Tibial nerve (tissue), 3 donors: ENCODE data around the gene PALM.
A peak's percentile ranks its signal among the peaks of the same experiment; 100 is the strongest.

ENCODE experiments used
- POLR2A ChIP-seq, 2 donors: fragments of 450-650 bp; IDR thresholded peaks; one replicate each; pipeline ENCODE4 v1.6.1; 2017; ENCODE audit warnings: antibody characterized with exemption in 2 of 2, mild to moderate bottlenecking in 2 of 2, moderate library complexity in 2 of 2
- TF ChIP-seq, protein P1 (sequence below), 5 experiments: fragments of 200-600 bp in 3 of 5; fragments of 450-650 bp in 2 of 5; sonication (generic) in 3 of 5; IDR thresholded peaks; one replicate each; pipeline ENCODE4 v1.5.1; 2016 to 2019; ENCODE audit warnings: antibody characterized with exemption in 5 of 5, mild to moderate bottlenecking in 3 of 5, moderate library complexity in 2 of 5

DNA sequence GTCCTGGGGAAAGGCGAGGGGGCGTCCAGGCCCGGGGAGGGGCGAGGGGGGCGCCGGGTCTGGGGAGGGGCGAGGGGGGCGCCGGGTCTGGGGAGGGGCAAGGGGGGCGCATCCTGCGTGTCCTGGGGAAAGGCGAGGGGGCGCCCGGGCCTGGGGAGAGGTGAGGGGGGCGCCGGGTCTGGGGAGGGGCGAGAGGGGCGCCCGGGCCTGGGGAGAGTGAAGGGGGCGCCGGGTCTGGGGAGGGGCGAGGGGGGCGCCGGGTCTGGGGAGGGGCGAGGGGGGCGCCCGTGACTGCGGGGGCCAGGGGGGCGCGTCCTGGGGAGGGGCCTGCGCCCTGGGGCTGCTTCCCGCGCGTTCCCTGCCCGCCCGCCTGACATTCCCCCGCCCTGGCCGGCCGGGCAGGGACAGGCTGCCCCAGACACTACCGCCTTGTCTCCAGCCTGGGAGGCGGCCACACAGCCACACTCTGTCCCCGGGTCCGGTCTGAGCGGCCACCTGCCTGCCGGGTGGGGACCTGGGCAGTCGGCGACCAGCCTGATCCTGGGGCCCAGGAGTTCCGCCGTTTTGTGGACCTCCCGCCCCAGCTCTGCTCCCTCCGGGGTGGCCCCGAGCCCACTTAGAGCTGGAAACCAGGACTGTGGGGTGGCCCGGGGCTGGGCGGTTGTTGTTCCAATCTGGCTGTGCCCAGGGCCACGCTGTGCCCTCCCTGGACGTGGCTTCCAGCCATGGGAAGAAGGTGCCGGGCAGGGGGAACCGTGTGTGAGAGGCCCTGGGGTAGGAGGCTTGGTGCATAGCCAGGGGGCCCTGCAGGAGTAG is 11.8 kb downstream of the PALM start:
- TF ChIP-seq, protein P1, sequence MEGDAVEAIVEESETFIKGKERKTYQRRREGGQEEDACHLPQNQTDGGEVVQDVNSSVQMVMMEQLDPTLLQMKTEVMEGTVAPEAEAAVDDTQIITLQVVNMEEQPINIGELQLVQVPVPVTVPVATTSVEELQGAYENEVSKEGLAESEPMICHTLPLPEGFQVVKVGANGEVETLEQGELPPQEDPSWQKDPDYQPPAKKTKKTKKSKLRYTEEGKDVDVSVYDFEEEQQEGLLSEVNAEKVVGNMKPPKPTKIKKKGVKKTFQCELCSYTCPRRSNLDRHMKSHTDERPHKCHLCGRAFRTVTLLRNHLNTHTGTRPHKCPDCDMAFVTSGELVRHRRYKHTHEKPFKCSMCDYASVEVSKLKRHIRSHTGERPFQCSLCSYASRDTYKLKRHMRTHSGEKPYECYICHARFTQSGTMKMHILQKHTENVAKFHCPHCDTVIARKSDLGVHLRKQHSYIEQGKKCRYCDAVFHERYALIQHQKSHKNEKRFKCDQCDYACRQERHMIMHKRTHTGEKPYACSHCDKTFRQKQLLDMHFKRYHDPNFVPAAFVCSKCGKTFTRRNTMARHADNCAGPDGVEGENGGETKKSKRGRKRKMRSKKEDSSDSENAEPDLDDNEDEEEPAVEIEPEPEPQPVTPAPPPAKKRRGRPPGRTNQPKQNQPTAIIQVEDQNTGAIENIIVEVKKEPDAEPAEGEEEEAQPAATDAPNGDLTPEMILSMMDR (IDR thresholded peaks at IDR 0.05) = no peak
- TF ChIP-seq POLR2A (IDR thresholded peaks at IDR 0.05) = peak in 1 of 2 donors; percentile 20
